ENCODE results near the gene DNA2. TPM values are rescaled to one million over a fixed set of nuclear protein-coding genes. Genes with fewer than 3 reads are reported as not detected.
"Not testable (repeated sequence)": the region's sequence is repeated elsewhere in the genome, so short reads cannot be mapped to it uniquely, and the experiment has no call there.

DNA2 gene, protein sequence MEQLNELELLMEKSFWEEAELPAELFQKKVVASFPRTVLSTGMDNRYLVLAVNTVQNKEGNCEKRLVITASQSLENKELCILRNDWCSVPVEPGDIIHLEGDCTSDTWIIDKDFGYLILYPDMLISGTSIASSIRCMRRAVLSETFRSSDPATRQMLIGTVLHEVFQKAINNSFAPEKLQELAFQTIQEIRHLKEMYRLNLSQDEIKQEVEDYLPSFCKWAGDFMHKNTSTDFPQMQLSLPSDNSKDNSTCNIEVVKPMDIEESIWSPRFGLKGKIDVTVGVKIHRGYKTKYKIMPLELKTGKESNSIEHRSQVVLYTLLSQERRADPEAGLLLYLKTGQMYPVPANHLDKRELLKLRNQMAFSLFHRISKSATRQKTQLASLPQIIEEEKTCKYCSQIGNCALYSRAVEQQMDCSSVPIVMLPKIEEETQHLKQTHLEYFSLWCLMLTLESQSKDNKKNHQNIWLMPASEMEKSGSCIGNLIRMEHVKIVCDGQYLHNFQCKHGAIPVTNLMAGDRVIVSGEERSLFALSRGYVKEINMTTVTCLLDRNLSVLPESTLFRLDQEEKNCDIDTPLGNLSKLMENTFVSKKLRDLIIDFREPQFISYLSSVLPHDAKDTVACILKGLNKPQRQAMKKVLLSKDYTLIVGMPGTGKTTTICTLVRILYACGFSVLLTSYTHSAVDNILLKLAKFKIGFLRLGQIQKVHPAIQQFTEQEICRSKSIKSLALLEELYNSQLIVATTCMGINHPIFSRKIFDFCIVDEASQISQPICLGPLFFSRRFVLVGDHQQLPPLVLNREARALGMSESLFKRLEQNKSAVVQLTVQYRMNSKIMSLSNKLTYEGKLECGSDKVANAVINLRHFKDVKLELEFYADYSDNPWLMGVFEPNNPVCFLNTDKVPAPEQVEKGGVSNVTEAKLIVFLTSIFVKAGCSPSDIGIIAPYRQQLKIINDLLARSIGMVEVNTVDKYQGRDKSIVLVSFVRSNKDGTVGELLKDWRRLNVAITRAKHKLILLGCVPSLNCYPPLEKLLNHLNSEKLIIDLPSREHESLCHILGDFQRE
- total RNA-seq = 5.6 and 6.4 TPM in 2 replicates
- polyA plus RNA-seq = 2.6 and 5.7 TPM in 2 replicates
- 1.4 and 3.3 TPM in 2 replicates for polyA plus RNA-seq (2012)
- polyA minus RNA-seq (ENCODE audit: low replicate concordance) = not detected in 2 replicates

DNA sequence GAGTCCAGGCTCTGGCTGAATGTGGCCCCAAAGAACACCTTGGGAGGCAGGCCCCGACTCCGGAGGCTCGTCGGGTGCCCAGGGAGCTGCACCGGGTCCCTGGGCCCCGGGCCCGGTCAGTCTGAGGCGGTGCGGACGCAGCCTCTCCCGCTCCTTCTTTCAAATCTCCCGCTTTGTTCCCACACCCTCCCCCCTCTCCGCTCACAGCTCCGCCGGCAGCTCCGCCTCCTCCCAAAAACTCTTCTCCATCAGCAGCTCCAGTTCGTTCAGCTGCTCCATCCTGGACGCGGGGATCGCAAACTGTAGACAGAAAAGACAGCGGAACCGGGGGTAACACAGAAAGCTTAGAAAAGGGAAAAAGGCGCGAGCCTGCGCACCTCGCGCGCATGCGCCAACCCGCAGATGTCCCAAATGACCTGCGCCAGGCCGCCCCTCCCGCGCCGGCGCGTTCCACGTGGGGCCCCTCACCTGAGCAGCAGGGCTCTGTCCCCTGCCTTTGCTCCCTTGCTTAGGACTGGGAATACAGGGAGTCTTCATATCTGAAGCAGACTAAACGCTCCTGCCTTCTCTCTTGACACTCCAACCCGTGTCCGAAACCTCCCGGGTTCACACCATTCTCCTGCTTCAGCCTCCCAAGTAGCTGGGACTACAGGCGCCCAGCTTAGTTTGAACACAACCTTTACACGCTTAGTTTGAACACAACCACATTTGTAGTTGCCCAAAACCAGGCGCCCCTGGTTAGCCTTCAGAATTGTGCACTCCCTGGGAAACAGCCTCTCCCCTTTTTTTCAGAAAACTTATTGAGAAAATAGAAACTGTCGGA is at the start of gene DNA2:
Gene DNA2, minus strand, starts transcription at position 388 of the 823 bp plus-strand sequence. Its CDS starts 109 bp downstream, at position 279.
- DNase-seq (ENCODE audit: low read depth in 2 of 2) = peak; percentile 54 to 57
- peak within 1 kb of the TSS; percentile 63 for H3K27ac ChIP-seq (ENCODE audit: insufficient read depth, low read length)
- H3K4me1 ChIP-seq (ENCODE audit: control insufficient read depth, extremely low read depth, insufficient read depth, low read length) = no peaks in the 10 kb centered on the region

DNA sequence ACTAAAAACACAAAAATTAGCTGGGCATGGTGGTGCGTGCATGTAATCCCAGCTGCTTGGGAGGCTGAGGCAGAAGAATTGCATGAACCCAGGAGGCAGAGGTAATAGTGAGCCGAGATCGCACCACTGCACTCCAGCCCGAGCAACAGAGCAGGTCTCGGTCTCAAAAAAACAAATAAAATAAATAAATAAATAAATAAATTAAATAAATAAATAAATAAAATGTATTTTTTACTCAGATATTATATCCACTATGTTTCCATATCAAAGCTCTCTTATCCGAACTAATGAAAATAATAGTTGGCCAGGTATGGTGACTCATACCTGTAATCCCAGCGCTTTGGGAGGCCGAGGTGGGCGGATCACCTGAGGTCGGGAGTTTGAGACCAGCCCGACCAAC is 46.8 kb upstream of the DNA2 start:
- not testable (repeated sequence) for H3K4me1 ChIP-seq (ENCODE audit: control insufficient read depth, extremely low read depth, insufficient read depth, low read length); H3K27ac ChIP-seq (ENCODE audit: insufficient read depth, low read length); DNase-seq (ENCODE audit: low read depth in 2 of 2); H2AFZ ChIP-seq (ENCODE audit: low read length); H3K27me3 ChIP-seq (ENCODE audit: control insufficient read depth, insufficient read depth, low read length); H3K9me3 ChIP-seq (ENCODE audit: control insufficient read depth, insufficient read depth, low read depth, low read length); H4K20me1 ChIP-seq (ENCODE audit: control insufficient read depth, extremely low read depth, insufficient read depth, low read length); H3K79me2 ChIP-seq (ENCODE audit: control insufficient read depth, insufficient read depth, low read length); H3K4me3 ChIP-seq (replicated peaks in 1 of 4; ENCODE audit: control extremely low read depth in 1 of 4, insufficient read depth in 1 of 4, low read depth in 3 of 4, low read length in 4 of 4); H3K4me2 ChIP-seq (ENCODE audit: extremely low read depth, insufficient read depth, low read length); H3K36me3 ChIP-seq (ENCODE audit: control insufficient read depth, insufficient read depth, low read length); H3K9ac ChIP-seq (ENCODE audit: insufficient read depth, low read length)

More for the DNA sequence above, at the start of gene DNA2:
- Histone ChIP-seq H4K20me1 (ENCODE audit: control insufficient read depth, extremely low read depth, insufficient read depth, low read length) (no peaks in the 10 kb centered on the region), H3K79me2 (ENCODE audit: control insufficient read depth, insufficient read depth, low read length) (peaks cover 18% of the 10 kb centered on the region), H2AFZ (ENCODE audit: low read length) (peak within 1 kb of the TSS; percentile 94), H3K9ac (ENCODE audit: insufficient read depth, low read length) (peak within 1 kb of the TSS; percentile 77), H3K4me3 (replicated peaks in 1 of 4; ENCODE audit: control extremely low read depth in 1 of 4, insufficient read depth in 1 of 4, low read depth in 3 of 4, low read length in 4 of 4) (peak within 1 kb of the TSS; percentile 86 to 91 (median 86)), H3K9me3 (ENCODE audit: control insufficient read depth, insufficient read depth, low read depth, low read length) (no peaks in the 10 kb centered on the region), H3K36me3 (ENCODE audit: control insufficient read depth, insufficient read depth, low read length) (no peaks in the 10 kb centered on the region), H3K27me3 (ENCODE audit: control insufficient read depth, insufficient read depth, low read length) (no peaks in the 10 kb centered on the region), H3K4me2 (ENCODE audit: extremely low read depth, insufficient read depth, low read length) (peak within 1 kb of the TSS; percentile 94)
- no peak for TF ChIP-seq EZH2 (IDR thresholded peaks at IDR 0.05; ENCODE audit: low read length, missing control alignments)
- TF ChIP-seq, protein P1, sequence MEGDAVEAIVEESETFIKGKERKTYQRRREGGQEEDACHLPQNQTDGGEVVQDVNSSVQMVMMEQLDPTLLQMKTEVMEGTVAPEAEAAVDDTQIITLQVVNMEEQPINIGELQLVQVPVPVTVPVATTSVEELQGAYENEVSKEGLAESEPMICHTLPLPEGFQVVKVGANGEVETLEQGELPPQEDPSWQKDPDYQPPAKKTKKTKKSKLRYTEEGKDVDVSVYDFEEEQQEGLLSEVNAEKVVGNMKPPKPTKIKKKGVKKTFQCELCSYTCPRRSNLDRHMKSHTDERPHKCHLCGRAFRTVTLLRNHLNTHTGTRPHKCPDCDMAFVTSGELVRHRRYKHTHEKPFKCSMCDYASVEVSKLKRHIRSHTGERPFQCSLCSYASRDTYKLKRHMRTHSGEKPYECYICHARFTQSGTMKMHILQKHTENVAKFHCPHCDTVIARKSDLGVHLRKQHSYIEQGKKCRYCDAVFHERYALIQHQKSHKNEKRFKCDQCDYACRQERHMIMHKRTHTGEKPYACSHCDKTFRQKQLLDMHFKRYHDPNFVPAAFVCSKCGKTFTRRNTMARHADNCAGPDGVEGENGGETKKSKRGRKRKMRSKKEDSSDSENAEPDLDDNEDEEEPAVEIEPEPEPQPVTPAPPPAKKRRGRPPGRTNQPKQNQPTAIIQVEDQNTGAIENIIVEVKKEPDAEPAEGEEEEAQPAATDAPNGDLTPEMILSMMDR (conservative IDR thresholded peaks at IDR 0.05 in 1 of 2, IDR thresholded peaks at IDR 0.05 in 1 of 2; ENCODE audit: low read depth in 1 of 2, low read length in 2 of 2) = no peak

DNA sequence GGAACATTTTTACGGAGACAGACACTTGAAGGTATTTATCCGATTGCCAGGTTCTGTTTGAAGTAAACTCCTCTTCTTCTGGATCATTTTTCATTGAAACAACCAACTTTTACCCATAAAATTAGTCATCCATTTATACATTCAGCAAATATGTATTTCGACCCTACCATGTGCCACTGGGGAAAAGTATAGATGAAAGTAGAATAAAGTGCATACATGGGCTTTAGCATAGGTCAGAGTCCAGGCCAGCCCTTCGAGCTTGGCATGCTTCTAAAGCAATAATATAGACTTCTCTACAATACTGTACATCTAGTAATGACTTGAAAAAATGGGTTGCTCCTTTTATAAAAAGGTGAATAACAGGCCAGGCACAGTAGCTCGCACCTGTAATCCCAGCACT is 45.4 kb upstream of the DNA2 start:
- Histone ChIP-seq H3K27ac (ENCODE audit: insufficient read depth, low read length) (peak overlapping the region; percentile 29), H3K9me3 (ENCODE audit: control insufficient read depth, insufficient read depth, low read depth, low read length) (no peaks in the 10 kb centered on the region), H3K9ac (ENCODE audit: insufficient read depth, low read length) (no peak overlapping the region), H3K27me3 (ENCODE audit: control insufficient read depth, insufficient read depth, low read length) (no peaks in the 10 kb centered on the region), H3K4me1 (ENCODE audit: control insufficient read depth, extremely low read depth, insufficient read depth, low read length) (no peaks in the 10 kb centered on the region), H4K20me1 (ENCODE audit: control insufficient read depth, extremely low read depth, insufficient read depth, low read length) (no peaks in the 10 kb centered on the region), H3K4me2 (ENCODE audit: extremely low read depth, insufficient read depth, low read length) (peak overlapping the region; percentile 23), H3K4me3 (replicated peaks in 1 of 4; ENCODE audit: control extremely low read depth in 1 of 4, insufficient read depth in 1 of 4, low read depth in 3 of 4, low read length in 4 of 4) (no peak overlapping the region), H3K79me2 (ENCODE audit: control insufficient read depth, insufficient read depth, low read length) (no peaks in the 10 kb centered on the region), H2AFZ (ENCODE audit: low read length) (no peak overlapping the region), H3K36me3 (ENCODE audit: control insufficient read depth, insufficient read depth, low read length) (peaks cover 4% of the 10 kb centered on the region)
- no peak for TF ChIP-seq EZH2 (IDR thresholded peaks at IDR 0.05; ENCODE audit: low read length, missing control alignments)
- TF ChIP-seq, protein P1 (conservative IDR thresholded peaks at IDR 0.05 in 1 of 2, IDR thresholded peaks at IDR 0.05 in 1 of 2; ENCODE audit: low read depth in 1 of 2, low read length in 2 of 2) = no peak
- peak in 1 of 2 donors; percentile 5 for DNase-seq (ENCODE audit: low read depth in 2 of 2)

All from fibroblast of lung (primary cell).